Measurements from ENCODE around the gene NFKB2. TPM values are rescaled to one million over a fixed set of nuclear protein-coding genes. Genes with fewer than 3 reads are reported as not detected.
A peak's percentile ranks its signal among the peaks of the same experiment; 100 is the strongest.

Gene NFKB2
- total and polyA plus RNA-seq, 2 donors (not counting 1 experiment from before 2014, with no cell fraction given), result 255 to 398 TPM

- Histone ChIP-seq H3K79me2 (ENCODE audit: control insufficient read depth, insufficient read depth, low read length) (no peaks in the 10 kb centered on the region), H3K27me3 (replicated peaks in 1 of 4; ENCODE audit: control extremely low read depth in 1 of 4, control insufficient read depth in 3 of 4, insufficient read depth in 4 of 4, low read length in 3 of 4) (peaks cover 0 to 50% (median 30%) of the 10 kb centered on the region in 4 experiments), H3K4me1 (ENCODE audit: control insufficient read depth in 2 of 2, insufficient read depth in 2 of 2, low read length in 2 of 2) (peaks cover 32 to 34% of the 10 kb centered on the region in 2 donors), H3K4me3 (ENCODE audit: control extremely low read depth in 1 of 5, extremely low read depth in 1 of 5, insufficient read depth in 1 of 5, low read depth in 2 of 5, low read length in 4 of 5) (peak within 1 kb of the TSS in 4 of 5 experiments; percentile 34 to 92 (median 84)), H3K9ac (ENCODE audit: low read length) (peak within 1 kb of the TSS; percentile 77), H2AFZ (ENCODE audit: insufficient read depth, low read depth, low read length, poor library complexity, severe bottlenecking) (peak within 1 kb of the TSS; percentile 10), H4K20me1 (ENCODE audit: control insufficient read depth, insufficient read depth, low read length, poor library complexity, severe bottlenecking) (peaks cover 15% of the 10 kb centered on the region), H3K9me3 (ENCODE audit: control extremely low read depth in 1 of 3, control insufficient read depth in 2 of 3, insufficient read depth in 1 of 3, low read length in 2 of 3) (peaks cover 0 to 12% (median 0%) of the 10 kb centered on the region in 3 donors), H3K36me3 (replicated peaks in 1 of 2; ENCODE audit: control extremely low read depth in 1 of 2, control insufficient read depth in 1 of 2, extremely low read depth in 1 of 2, insufficient read depth in 2 of 2, low read length in 1 of 2) (peaks cover 0 to 8% of the 10 kb centered on the region in 2 experiments), H3K4me2 (replicated peaks; ENCODE audit: low read depth, low read length, poor library complexity, severe bottlenecking) (peak within 1 kb of the TSS; percentile 90), H3K27ac (ENCODE audit: low read length in 2 of 2) (no peak within 1 kb of the TSS)
- H3K27ac Mint-ChIP-seq, result peak within 1 kb of the TSS; percentile 59
- DNase-seq (peak; percentile 29), ATAC-seq (ENCODE audit: low read depth) (no peak)
- peaks cover 38% of the 10 kb centered on the region for H3K4me1 Mint-ChIP-seq
- peaks cover 33% of the 10 kb centered on the region for H3K27me3 Mint-ChIP-seq
- CTCF ChIA-PET, result no interaction called here
- no peaks in the 10 kb centered on the region for H3K9me3 Mint-ChIP-seq (ENCODE audit: insufficient read depth)
- intact Hi-C loops (cut with micrococcal nuclease), result no loop called here
- no peak for TF ChIP-seq EZH2 (IDR thresholded peaks at IDR 0.05; ENCODE audit: borderline replicate concordance, insufficient read depth, low read depth, low read length, poor library complexity, severe bottlenecking)
- no peak for TF ChIP-seq CTCF (IDR thresholded peaks at IDR 0.05)
- WGBS (ENCODE audit: insufficient coverage), result 10% methylated on average over 34 of the region's 45 CpGs
- POLR2A ChIA-PET, result interaction anchor here (0.7 kb wide), 1 partner anchor 24 kb away, joined by 3 read pairs; no protein-coding TSS in a partner anchor
- H3K4me3 Mint-ChIP-seq, result peak within 1 kb of the TSS; percentile 99
These were observed 23.2 kb downstream of the NFKB2 start, which contains the start of gene PSD for GRCh38 chr10:102418622-102419268. Gene PSD, minus strand, starts transcription at chr10:102418785. Its CDS starts 1,747 bp downstream, at chr10:102417038.
